OCI-M2 (cell line): Measurements from ENCODE around the gene ANTXR1.

ENCODE experiments used
- DNase-seq: peaks from one replicate; lab custom pipeline; 2025; ENCODE audit not compliant: unreplicated experiment; lab: John Stamatoyannopoulos, UW

The ANTXR1 gene

GRCh38 chr2:69096326-69097095 is 83.5 kb downstream of the ANTXR1 start:
- DNase-seq: no peak

GRCh38 chr2:69097148-69097610 is 84.2 kb downstream of the ANTXR1 start:
- no peak for DNase-seq

GRCh38 chr2:69097891-69098655 is 85.1 kb downstream of the ANTXR1 start:
- DNase-seq: no peak

- no peak for DNase-seq
Measured at GRCh38 chr2:69099541-69099940, 86.6 kb downstream of the ANTXR1 start.

- DNase-seq: no peak
Measured at GRCh38 chr2:69100220-69100723, 87.3 kb downstream of the ANTXR1 start.

GRCh38 chr2:69102041-69102593 is 89.1 kb downstream of the ANTXR1 start:
- no peak for DNase-seq

- DNase-seq: no peak
Measured at GRCh38 chr2:69103419-69103818, 90.4 kb downstream of the ANTXR1 start.

GRCh38 chr2:69104261-69104660 is 91.3 kb downstream of the ANTXR1 start:
- no peak for DNase-seq

- DNase-seq: no peak
Measured at GRCh38 chr2:69109255-69109654, 96.3 kb downstream of the ANTXR1 start.

- no peak for DNase-seq
Measured at GRCh38 chr2:69111076-69111475, 98.1 kb downstream of the ANTXR1 start.

GRCh38 chr2:69113627-69114026 is 100.6 kb downstream of the ANTXR1 start:
- no peak for DNase-seq

- no peak for DNase-seq
Measured at GRCh38 chr2:69114534-69114933, 101.6 kb downstream of the ANTXR1 start.

GRCh38 chr2:69116438-69116837 is 103.5 kb downstream of the ANTXR1 start:
- no peak for DNase-seq

- no peak for DNase-seq
Measured at GRCh38 chr2:69118609-69119008, 105.6 kb downstream of the ANTXR1 start.

- no peak for DNase-seq
Measured at GRCh38 chr2:69119104-69119894, 106.3 kb downstream of the ANTXR1 start.

- no peak for DNase-seq
Measured at GRCh38 chr2:69122271-69122670, 109.3 kb downstream of the ANTXR1 start.

- no peak for DNase-seq
Measured at GRCh38 chr2:69123182-69123581, 110.2 kb downstream of the ANTXR1 start.

GRCh38 chr2:69124343-69124742 is 111.4 kb downstream of the ANTXR1 start:
- DNase-seq: no peak

GRCh38 chr2:69125816-69126215 is 112.8 kb downstream of the ANTXR1 start:
- DNase-seq: no peak

- no peak for DNase-seq
Measured at GRCh38 chr2:69126341-69126740, 113.4 kb downstream of the ANTXR1 start.

- no peak for DNase-seq
Measured at GRCh38 chr2:69131452-69131851, 118.5 kb downstream of the ANTXR1 start.
